ENCODE measurements around the gene PPWD1.

DNA sequence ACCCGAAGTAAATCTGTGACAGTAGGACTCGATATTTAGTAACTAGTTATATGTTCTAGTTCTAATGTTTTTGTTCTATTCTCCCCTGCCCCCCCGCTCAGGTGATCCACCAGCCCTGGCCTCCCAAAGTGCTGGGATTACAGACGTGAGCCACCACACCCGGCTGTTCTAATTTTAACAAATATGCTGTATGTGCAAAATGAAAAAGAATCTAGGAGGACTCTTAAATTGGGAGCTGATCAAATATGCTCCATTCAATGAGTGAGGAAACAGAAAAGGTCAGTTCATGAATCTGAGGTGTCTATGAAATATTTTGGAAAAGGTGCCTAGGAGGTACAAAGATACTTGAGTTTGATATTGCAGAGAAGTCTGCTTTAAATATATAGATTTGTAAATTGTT is 17.0 kb upstream of the PPWD1 start:
- TF ChIP-seq, protein P1, sequence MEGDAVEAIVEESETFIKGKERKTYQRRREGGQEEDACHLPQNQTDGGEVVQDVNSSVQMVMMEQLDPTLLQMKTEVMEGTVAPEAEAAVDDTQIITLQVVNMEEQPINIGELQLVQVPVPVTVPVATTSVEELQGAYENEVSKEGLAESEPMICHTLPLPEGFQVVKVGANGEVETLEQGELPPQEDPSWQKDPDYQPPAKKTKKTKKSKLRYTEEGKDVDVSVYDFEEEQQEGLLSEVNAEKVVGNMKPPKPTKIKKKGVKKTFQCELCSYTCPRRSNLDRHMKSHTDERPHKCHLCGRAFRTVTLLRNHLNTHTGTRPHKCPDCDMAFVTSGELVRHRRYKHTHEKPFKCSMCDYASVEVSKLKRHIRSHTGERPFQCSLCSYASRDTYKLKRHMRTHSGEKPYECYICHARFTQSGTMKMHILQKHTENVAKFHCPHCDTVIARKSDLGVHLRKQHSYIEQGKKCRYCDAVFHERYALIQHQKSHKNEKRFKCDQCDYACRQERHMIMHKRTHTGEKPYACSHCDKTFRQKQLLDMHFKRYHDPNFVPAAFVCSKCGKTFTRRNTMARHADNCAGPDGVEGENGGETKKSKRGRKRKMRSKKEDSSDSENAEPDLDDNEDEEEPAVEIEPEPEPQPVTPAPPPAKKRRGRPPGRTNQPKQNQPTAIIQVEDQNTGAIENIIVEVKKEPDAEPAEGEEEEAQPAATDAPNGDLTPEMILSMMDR (IDR thresholded peaks at IDR 0.05) = no peak
- no peak for TF ChIP-seq POLR2A (IDR thresholded peaks at IDR 0.05)

Measured in adrenal gland (tissue), 5 donors.